Skin epidermis (tissue), 12 donors: ENCODE measurements around the gene COL20A1.
"Not testable (repeated sequence)": the region's sequence is repeated elsewhere in the genome, so short reads cannot be mapped to it uniquely, and the experiment has no call there.

ENCODE experiments used
- H3K27ac ChIP-seq, 21 experiments: fragments of 200-600 bp; sonication (generic) in 11 of 21; one replicate each; pipeline ENCODE4 v1.5.0; 2020; ENCODE audit warnings: mild to moderate bottlenecking in 3 of 21, inconsistent platforms in 2 of 21, moderate library complexity in 2 of 21
- H3K4me3 ChIP-seq, 7 experiments: fragments of 200-600 bp; sonication (generic) in 2 of 7; one replicate each; pipeline ENCODE4 v1.5.0; 2020; ENCODE audit warnings: inconsistent platforms in 2 of 7, mild to moderate bottlenecking in 2 of 7, moderate library complexity in 1 of 7

Gene COL20A1

DNA sequence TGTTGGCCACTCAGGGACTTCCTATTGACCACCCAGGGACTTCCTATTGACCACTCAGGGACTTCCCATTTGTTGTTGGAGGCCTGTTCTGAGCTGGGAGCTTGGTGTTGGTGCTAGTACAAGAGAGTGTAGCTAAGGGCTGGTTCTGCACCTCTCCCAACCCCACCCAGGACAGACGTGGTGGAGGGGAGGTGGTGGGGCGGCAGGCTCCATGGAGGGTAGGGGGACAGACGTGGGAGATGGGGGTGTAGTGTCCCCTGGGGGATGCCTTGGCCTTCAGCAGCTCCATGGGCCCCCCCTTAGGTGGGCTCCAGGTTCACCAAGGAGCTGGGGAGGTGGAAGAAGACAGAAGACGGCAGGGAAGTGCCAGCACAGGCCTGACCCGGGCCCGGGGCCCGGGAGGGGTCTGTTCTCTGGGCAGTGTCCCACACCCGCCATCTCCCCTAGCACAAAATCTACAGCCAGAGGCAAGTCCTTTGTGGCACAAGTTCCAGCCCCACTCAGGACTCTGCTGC is 34.3 kb downstream of the COL20A1 start:
- Histone ChIP-seq H3K27ac (peak overlapping the region in 5 of 21 experiments; percentile 20 to 77 (median 35)), H3K4me3 (no peak overlapping the region)

DNA sequence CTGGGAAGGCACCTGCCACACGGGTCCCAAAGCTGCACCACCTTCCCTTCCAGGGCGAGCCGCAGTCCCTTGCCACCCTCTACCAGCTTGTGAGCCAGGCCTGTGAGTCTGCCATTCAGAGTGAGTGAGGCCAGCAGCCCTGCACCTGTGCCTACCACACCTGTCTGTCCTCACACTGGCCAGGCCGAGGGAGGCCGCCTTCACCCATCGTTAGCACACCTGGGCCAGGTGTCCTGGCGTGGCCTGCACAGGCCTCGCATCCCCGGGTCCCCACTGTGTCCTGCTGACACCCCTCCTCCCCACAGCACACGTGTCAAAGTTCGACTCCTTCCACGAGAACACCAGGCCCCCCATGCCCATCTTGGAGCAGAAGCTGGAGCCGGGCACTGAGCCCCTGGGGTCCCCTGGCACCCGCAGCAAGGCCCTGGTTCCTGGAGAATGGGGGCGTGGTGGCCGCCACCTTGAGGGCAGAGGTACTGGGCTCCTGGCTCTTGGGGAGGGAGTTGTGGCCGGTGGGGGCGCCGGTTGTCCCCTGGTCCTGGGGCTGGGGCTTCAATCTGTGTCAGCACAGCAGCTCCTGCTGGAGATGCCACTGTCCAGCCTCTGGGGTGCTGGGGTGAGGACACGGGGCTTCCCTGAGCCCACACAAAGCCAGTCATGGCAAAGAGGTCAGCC is 35.2 kb downstream of the COL20A1 start:
- H3K27ac ChIP-seq = no peak overlapping the region
- no peak overlapping the region for H3K4me3 ChIP-seq

DNA sequence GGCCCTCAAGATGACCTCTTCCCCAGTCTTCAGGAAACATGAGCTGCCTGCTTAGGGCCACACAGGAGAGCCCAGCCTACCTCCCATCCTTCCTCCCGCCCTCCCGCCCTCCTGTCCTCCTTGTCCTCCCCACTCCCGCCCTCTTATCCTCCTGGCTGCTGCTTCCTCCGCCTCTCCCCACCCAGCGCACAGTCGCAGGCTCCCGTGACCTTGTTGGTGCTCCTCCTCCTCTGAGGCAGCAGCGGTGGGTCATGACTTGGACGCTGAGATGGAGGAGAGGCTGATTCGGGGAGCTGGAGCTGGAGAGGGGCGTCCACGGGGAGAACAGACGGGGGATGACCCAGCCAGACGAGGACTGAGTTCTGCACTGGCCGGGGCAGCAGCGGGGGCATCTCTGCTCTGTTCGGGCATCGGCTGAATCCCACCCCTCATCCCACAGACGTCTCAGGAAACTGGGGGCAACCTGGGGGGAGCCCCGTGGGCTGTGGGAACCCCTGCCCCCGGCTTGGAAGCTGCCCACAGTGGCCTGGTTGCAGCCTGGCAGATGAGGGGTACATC is 35.8 kb downstream of the COL20A1 start:
- H3K27ac ChIP-seq = no peak overlapping the region
- no peak overlapping the region for H3K4me3 ChIP-seq

DNA sequence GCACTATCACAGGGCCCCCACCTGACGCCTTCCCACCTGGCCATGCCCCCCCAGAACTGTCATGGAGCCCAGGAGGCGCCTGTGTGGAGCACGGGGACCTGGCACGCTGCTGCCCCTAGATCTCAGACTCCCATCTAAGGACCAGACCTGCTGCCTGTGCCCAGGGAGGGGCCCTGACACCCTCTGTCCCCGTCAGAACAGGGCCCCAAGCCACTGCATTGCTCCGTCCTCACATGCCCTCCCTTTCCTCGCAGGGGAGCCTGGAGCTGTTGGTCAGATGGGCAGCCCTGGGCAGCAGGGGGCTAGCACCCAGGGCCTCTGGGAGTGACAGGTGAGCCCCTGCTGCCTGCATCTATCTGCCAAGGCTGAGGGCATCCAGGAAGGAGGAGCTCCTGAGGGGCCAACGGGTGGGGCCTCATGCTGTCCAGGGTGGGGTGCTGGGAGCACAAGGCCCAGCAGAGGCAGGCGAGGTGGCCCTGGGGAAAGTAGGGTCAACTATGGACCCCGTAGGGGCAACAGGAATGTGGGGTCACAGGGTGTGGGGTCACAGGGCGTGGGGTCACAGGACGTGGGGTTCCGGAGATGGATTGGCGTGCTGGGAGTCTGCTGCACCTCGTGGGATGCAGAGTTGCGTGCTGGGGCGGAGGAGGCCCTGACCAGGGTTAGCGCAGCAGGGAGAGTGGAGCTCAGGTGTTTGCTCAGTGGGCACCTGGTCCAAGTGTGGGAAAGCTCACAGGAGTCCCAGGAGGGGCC is 36.5 kb downstream of the COL20A1 start:
- H3K27ac ChIP-seq = no peak overlapping the region
- H3K4me3 ChIP-seq = no peak overlapping the region

DNA sequence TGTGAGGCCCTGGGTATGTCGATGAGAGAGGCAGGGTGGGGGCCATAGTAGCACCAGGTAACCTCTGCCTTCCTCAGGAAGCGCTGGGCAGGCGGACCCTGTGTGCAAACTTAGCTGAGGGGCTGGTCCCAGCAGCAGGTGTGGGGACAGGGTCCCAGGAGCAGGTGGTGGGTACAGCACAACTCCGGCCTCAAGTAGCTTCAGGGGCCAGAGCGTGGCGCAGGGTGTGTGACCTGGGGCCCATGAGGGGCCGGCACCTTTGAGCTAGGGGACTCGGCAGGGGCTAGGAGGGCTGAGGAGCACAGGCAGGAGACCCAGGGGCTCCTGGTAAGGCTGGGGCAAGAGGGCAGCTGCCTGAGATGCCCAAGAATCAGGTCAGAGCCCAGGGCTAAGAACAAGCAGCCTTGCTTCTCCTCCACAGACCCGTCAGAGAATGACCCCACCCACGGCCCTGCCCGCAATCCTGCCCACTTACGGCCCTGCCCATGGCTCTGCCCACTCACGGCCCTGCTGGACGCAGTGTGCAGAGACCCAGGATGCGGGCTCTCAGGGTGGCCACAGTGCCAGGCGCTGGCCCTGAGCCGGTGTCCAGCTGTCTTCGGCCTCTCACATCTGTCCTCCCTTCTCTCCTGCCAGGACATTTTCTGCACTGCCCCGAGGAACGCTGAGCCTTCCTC is 37.2 kb downstream of the COL20A1 start:
- Histone ChIP-seq H3K4me3 (no peak overlapping the region), H3K27ac (no peak overlapping the region)

DNA sequence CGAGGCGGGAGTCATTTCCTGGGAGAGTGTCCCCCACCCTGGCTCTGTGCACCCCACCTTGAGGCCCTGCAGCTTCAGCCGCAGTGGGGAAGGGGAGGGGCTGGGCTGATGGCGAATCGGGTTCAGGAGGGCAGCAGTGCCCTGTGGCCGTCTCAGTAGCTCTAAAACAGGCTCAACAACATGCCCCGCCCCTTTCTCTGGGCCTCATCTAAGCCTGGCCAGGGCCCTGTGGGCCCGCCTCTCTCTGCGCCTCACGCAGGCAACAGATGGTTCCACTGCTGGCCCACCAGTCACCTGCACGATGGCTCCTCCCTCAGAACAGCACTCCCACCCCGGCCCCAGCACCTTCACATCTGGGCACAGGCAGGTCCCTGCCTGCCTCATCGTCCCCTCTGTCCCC is 38.0 kb downstream of the COL20A1 start:
- Histone ChIP-seq H3K4me3 (no peak overlapping the region), H3K27ac (no peak overlapping the region)

DNA sequence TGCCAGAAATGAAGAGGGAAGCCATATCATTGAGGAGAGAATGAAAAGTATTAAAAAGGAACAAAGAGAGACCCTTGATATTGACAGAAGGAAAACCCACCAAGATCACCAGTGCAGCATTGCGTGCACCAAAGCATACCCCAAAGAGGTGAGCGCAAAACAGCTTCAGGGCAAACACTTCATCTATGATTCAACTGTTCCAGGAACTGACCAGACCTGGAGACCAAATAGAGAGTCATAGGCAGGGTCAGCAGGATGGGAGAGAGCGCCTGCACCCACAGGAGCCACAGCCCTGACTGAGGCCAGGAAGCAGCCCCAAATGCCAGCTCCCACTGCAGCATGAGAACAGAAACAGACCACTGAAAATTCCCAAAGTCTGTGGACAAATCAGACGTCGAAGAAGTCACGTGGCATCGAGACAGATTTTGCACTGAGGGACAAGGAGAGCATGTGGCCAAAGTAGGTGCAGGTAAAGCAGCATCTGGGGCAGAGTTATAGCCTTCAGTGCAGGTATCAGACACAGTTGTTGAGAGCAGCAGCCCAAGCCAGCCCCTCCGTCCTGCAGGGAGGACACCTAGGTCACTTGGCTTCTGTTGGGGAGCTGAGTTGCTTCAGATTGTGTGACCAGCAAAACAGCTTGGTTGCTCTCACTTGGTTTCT is 38.9 kb downstream of the COL20A1 start:
- no peak overlapping the region for H3K4me3 ChIP-seq
- H3K27ac ChIP-seq = no peak overlapping the region

DNA sequence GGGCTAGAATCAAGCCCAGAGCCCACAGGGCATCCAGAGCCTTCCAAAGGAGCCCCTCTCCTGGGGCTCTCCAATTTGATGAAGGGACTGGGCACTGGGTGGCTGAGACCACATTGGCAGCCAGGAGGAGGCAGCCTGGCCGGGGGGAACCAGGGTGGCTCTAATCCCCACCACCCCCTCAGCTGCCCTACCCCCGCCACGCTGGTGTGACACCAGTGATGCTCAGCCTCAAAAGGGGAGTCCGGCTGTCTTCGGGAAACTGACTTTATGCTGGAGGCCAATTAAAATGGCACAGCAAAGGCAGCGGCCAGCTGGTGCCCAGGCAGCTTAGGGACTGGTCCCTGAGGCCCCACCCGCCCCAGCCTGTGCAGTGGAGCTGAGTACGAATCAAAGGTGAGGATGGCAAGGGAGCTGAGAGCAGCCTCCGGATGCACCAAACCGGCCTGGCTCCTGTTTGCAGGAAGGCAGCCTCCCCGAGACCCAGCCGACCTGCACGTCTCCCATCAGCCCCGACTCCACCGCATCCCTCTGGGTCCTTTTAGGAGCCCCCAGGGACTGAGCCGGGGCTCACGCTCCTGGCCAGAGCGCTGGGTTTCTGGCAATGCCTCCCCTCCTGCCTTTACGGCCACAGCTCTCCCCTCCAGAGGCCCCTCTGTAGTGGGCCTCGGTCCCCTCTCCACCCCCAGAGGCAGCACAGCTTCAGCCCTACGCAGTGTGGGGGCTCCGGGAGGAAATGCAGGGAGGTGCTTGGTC is 39.7 kb downstream of the COL20A1 start:
- no peak overlapping the region for H3K4me3 ChIP-seq

DNA sequence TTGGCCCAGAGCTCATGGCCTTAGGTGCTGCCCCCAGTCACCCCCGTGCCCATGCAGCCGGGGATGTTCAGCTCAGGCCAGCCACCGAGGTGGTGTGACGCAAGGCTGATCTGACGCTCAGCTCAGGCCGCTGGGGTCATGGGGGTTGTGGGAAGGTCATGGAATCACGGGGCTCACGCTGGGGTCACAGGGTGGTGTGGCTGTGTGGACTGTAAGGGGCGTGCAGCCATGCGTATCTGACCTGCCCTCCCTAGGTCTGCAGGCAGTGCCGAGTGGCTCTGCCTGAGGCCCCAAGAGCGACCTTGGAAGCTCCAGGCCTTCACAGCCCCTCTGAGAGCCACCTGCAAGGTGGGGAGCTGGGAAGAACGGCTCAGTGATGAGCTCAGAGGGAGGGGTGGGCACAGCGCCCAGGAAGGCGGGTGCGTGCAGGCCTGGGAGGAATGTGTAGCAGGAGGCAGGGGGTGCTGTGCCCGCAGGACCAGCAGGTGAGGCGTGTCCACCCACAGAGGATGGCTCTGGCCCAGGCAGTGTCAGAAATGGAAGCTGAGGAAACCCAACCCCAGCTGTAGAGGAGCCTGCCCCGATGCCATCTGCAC is 40.4 kb downstream of the COL20A1 start:
- H3K4me3 ChIP-seq = no peak overlapping the region
- no peak overlapping the region for H3K27ac ChIP-seq

More for the DNA sequence above, 39.7 kb downstream of the COL20A1 start:
- no peak overlapping the region for H3K27ac ChIP-seq

DNA sequence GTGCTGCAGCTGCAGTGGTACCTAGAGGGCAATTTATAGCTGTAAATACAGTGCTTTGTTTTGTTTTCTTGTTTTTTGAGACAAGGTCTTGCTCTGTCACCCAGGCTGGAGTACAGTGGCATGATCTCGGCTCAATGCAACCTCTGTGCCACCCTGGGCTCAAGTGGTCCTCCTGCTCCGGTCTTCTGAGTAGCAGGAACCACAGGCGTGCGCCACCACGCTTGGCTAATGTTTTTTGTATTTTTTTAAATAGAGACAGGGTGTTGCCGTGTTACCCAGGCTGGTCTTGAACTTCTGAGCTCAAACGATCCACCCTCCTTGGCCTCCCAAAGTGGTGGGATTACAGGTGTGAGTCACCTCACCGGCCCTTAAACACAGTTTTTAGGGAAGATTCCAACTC is 41.4 kb downstream of the COL20A1 start:
- Histone ChIP-seq H3K27ac (no peak overlapping the region), H3K4me3 (no peak overlapping the region)

DNA sequence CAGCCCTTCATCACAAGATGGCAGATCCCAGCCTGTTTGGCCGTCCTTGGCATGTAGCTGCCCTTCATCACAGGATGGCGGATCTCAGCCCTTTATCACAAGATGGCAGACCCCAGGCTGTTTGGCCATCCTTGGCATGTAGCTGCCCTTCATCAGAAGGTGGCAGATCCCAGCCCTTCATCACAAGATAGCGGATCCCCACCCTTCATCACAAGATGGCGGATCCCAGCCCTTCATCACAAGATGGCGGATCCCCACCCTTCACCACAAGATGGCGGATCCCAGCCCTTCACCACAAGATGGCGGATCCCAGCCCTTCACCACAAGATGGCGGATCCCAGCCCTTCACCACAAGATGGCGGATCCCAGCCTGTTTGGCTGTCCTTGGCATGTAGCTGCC is 42.1 kb downstream of the COL20A1 start:
- not testable (repeated sequence) for H3K4me3 ChIP-seq, H3K27ac ChIP-seq

DNA sequence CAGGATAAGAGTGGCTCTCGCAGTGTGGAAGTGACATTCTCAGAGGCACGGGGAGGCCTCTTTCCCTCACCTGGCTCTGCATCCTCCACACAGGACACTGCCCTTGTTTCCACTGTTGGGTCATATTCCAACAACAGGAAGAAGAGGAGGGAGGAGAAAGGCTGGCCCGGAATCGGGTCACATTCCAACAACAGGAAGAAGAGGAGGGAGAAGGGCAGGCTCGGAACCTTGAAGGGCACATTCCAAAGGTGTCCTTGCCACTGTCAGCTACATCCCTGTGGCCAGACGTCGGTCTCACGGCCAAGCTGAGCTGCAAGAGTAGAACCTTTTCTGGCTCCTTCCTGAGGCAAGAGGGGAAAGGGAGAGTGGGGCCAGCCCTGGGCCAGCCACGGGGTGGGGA is 42.7 kb downstream of the COL20A1 start:
- Histone ChIP-seq H3K4me3 (no peak overlapping the region), H3K27ac (no peak overlapping the region)

DNA sequence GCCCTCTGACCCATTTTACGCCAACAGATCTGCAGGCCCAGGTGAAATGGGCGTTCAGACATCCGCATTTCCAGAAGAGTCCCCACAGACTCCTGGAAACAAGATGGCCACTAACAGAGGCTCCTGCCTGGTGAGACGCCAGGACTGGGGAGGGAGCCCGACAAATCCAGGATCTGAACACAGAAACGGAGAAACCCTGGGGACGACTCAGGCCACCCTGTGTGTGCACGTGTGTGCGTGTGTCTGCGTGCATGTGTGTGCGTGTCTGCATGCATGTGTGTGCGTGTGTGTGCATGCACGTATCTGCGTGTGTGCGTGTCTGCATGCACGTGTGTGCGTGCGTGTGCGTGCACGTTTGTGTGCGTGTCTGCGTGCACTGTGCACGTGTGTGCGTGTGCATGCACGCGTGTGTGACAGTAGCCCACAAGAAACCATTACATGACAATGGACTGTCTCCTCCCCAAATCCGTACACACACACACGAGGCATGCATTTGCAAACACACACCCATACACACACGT is 43.3 kb downstream of the COL20A1 start:
- H3K27ac ChIP-seq = no peak overlapping the region
- H3K4me3 ChIP-seq = no peak overlapping the region

DNA sequence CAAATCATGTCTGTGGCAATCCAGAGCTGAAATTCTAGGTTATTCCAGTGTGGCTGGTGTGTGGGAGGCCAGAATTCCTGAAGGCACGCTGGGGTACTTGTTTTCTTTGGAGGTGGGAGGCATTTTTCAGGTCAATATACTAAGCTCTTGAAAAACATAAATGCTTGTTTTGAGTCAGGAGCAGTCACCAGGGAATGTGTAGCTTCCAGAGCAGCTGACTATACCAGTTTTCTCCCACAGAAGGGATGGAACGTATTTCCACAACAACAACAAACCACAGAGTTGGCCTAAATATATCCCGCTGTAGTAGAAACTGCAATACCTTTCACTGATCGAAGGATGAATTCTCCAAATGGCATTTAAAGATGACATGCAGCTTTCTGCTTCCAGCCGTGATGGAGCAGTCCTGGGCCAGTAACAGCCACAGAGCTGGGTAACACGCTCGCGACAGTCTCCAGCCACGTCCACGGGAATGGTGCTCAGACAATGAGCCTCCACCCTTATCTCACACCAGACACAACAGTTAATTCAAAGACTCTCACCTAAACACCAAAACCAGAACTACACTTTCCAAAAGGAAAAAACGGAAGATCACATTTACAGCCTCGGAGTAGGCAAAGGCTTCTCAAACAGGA is 44.9 kb downstream of the COL20A1 start:
- no peak overlapping the region for H3K4me3 ChIP-seq
- no peak overlapping the region for H3K27ac ChIP-seq

DNA sequence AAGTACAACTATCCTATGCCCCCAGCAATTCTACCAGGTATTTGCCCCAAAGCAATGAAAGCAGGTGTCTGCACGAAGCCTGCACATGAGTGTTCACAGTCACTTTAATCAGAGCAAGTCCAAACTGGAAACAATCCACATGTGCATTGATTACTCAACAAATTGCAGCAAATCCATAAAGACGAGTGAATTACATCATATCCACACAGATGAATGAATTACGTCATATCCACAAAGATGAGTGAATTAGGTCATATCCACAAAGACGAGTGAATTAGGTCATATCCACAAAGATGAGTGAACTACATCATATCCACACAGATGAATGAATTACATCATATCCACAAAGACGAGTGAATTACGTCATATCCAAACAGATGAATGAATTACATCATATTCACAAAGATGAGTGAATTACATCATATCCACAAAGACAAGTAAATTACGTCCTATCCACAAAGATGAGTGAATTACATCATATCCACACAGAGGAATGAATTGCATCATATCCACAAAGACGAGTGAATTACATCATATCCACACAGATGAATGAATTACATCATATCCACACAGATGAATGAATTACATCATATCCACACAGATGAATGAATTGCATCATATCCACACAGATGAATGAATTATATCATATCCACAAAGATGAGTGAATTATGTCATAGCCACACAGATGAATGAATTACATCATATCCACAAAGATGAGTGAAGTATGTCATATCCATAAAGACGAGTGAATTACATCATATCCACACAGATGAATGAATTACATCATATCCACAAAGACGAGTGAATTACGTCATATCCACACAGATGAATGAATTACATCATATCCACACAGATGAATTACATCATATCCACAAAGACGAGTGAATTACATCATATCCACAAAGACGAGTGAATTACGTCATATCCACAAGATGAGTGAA is 46.4 kb downstream of the COL20A1 start:
- not testable (repeated sequence) for H3K27ac ChIP-seq, H3K4me3 ChIP-seq

DNA sequence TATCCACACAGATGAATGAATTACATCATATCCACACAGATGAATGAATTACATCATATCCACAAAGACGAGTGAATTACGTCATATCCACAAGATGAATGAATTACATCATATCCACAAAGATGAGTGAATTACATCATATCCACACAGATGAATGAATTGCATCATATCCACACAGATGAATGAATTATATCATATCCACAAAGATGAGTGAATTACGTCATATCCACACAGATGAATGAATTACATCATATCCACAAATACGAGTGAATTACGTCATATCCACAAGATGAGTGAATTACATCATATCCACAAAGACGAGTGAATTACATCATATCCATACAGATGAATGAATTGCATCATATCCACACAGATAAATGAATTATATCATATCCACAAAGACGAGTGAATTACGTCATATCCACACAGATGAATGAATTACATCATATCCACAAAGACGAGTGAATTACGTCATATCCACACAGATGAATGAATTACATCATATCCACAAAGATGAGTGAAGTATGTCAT is 47.2 kb downstream of the COL20A1 start:
- not testable (repeated sequence) for H3K27ac ChIP-seq, H3K4me3 ChIP-seq
